ENCODE data around the gene ECHS1.

DNA sequence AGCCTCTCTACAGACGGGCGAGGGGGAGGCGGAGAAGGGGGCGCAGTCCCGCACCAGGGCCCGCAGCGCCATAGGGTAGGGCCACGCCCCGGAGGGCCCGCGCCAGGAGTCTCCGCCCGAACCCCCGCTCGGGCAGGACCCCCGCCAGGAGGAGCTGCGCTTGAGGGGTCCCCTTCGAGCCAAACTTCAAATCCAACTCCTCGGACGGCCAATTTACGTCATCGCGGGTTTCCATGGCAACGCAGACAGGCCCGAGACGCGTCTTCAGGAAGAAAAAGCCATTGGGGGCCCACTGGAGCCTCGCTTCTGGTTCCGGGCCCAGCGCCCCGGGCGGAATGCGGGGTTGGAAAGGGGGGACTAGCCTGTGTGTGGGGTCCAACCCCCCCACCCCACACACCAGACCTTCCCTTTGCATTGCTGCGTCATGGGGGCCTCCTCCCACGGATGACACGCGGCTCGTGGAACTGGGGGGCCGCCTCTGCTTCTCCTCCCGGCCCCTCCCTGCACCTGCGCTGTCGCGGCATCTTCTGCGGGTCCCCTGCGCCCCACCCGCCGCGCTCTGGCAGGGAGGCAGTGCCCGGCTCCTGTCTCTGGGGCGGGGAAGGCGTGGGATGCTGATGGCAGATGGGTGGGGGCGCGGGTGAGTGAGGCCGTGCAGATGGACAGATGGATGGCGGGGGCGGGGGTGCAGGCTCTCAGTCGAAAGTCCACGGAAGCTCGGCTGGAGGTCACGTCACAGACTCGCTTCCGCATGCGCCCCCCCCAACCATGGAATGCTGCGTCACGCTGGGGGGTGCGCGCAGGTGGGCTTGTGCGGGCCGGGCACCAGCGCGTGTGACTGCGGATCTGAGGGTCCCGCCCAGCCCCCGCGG is 37.7 kb downstream of the ECHS1 start:
- TF ChIP-seq, protein P1, sequence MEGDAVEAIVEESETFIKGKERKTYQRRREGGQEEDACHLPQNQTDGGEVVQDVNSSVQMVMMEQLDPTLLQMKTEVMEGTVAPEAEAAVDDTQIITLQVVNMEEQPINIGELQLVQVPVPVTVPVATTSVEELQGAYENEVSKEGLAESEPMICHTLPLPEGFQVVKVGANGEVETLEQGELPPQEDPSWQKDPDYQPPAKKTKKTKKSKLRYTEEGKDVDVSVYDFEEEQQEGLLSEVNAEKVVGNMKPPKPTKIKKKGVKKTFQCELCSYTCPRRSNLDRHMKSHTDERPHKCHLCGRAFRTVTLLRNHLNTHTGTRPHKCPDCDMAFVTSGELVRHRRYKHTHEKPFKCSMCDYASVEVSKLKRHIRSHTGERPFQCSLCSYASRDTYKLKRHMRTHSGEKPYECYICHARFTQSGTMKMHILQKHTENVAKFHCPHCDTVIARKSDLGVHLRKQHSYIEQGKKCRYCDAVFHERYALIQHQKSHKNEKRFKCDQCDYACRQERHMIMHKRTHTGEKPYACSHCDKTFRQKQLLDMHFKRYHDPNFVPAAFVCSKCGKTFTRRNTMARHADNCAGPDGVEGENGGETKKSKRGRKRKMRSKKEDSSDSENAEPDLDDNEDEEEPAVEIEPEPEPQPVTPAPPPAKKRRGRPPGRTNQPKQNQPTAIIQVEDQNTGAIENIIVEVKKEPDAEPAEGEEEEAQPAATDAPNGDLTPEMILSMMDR (IDR thresholded peaks at IDR 0.05) = no peak
- no peak for TF ChIP-seq POLR2A (IDR thresholded peaks at IDR 0.05)

Measured in stomach (tissue), 4 donors.